H1 (cell line): ENCODE measurements around the gene PI4KA. TPM values are rescaled to one million over a fixed set of nuclear protein-coding genes. Genes with fewer than 3 reads are reported as not detected.

ENCODE experiments used
- CTCF ChIA-PET: fragments of 300-600 bp; sonication (Branson Sonifier 250); formaldehyde crosslinking; loops from one replicate; lab custom pipeline; 2021; ENCODE audit not compliant: partially characterized antibody; lab: Charles Lee
- POLR2A ChIA-PET: fragments of 300-600 bp; sonication (Branson Sonifier 250); formaldehyde crosslinking; loops from one replicate; lab custom pipeline; 2021; ENCODE audit warnings: inconsistent platforms; ENCODE audit not compliant: partially characterized antibody; lab: Charles Lee
- DNase-seq, 2 experiments: peaks; one replicate each; pipeline versions ENCODE4 v3.0.0 to v3.0.0-alpha.2; 2010 to 2022; ENCODE audit warnings: low spot score in 2 of 2, low read depth in 1 of 2, mixed read lengths in 1 of 2
- FAIRE-seq: peaks from 2 replicates; lab custom pipeline; 2011; peaks lifted over from hg19 to GRCh38; lab: Jason Lieb, UNC
- H2AFZ ChIP-seq: 2 replicates; pipeline ENCODE4 v1.8.1; 2012; ENCODE audit warnings: low read length, inconsistent platforms
- H2AK5ac ChIP-seq: 2 replicates; pipeline ENCODE4 v1.6.1; 2013; ENCODE audit warnings: low read depth, low read length
- H2BK120ac ChIP-seq: replicated peaks from 2 replicates; pipeline ENCODE3; 2013; ENCODE audit warnings: low read depth, low read length, inconsistent platforms
- H2BK12ac ChIP-seq: 2 replicates; pipeline ENCODE4 v1.6.1; 2013; ENCODE audit warnings: low read depth, low read length
- H2BK15ac ChIP-seq: 2 replicates; pipeline ENCODE4 v1.6.1; 2013; ENCODE audit warnings: low read length
- H2BK20ac ChIP-seq: 2 replicates; pipeline ENCODE4 v1.6.1; 2013; ENCODE audit warnings: low read length
- H2BK5ac ChIP-seq: 2 replicates; pipeline ENCODE4 v1.6.1; 2013; ENCODE audit warnings: low read depth, low read length
- H3K14ac ChIP-seq: 2 replicates; pipeline ENCODE4 v1.6.1; 2013; ENCODE audit warnings: inconsistent platforms; ENCODE audit not compliant: insufficient read length
- H3K18ac ChIP-seq: 2 replicates; pipeline ENCODE4 v1.6.1; 2013; ENCODE audit warnings: low read length; ENCODE audit errors: extremely low read depth
- H3K23ac ChIP-seq: 2 replicates; pipeline ENCODE4 v1.6.1; 2013; ENCODE audit warnings: inconsistent platforms; ENCODE audit not compliant: insufficient read length
- H3K23me2 ChIP-seq: 2 replicates; pipeline ENCODE4 v1.6.1; 2013; ENCODE audit warnings: low read depth, low read length
- H3K27ac ChIP-seq: 2 replicates; pipeline ENCODE4 v1.6.1; 2011; ENCODE audit warnings: low read depth, low read length, inconsistent platforms
- H3K27me3 ChIP-seq, 4 experiments: replicated peaks in 1 of 4; 1 replicate in 1 of 4; 2 replicates in 3 of 4; pipeline versions ENCODE4 v1.6.1 to v1.8.1; 2011 to 2013; ENCODE audit warnings: low read length in 3 of 4, mild to moderate bottlenecking in 3 of 4, inconsistent platforms in 2 of 4, mixed read lengths in 2 of 4, moderate library complexity in 1 of 4; ENCODE audit not compliant: control insufficient read depth in 3 of 4, insufficient read depth in 3 of 4; ENCODE audit errors: extremely low read depth in 1 of 4
- H3K36me3 ChIP-seq, 4 experiments: 2 replicates each; pipeline versions ENCODE4 v1.6.1 to v1.8.1; 2011 to 2013; ENCODE audit warnings: mild to moderate bottlenecking in 4 of 4, low read length in 3 of 4, moderate library complexity in 2 of 4, control low read depth in 1 of 4, inconsistent platforms in 1 of 4; ENCODE audit not compliant: insufficient read depth in 4 of 4, control insufficient read depth in 2 of 4
- H3K4ac ChIP-seq: replicated peaks from 2 replicates; pipeline ENCODE3; 2013; ENCODE audit warnings: low read length, low read depth, mixed read lengths, inconsistent platforms; ENCODE audit not compliant: insufficient read length
- H3K4me1 ChIP-seq, 4 experiments: replicated peaks in 1 of 4; 1 replicate in 1 of 4; 2 replicates in 3 of 4; pipeline versions ENCODE4 v1.6.1 to v1.8.1; 2011 to 2013; ENCODE audit warnings: low read length in 3 of 4, inconsistent platforms in 2 of 4, mixed read lengths in 1 of 4; ENCODE audit not compliant: insufficient read depth in 4 of 4, control insufficient read depth in 3 of 4
- H3K4me2 ChIP-seq, 2 experiments: 2 replicates each; pipeline versions ENCODE4 v1.6.1 to v1.8.1; 2011 to 2013; ENCODE audit warnings: low read depth in 2 of 2, low read length in 2 of 2, control low read depth in 1 of 2, inconsistent platforms in 1 of 2, mild to moderate bottlenecking in 1 of 2; ENCODE audit not compliant: insufficient read depth in 1 of 2
- H3K4me3 ChIP-seq, 4 experiments: fragments of 200-600, 300-600 bp in 1 of 4; sonication (generic), shearing (Covaris generic), sonication (Bioruptor Twin) in 1 of 4; 2 replicates each; pipeline versions ENCODE4 v1.5.1 to v1.8.1; 2011 to 2016; ENCODE audit warnings: low read length in 4 of 4, low read depth in 3 of 4, control low read depth in 2 of 4, inconsistent platforms in 2 of 4, mild to moderate bottlenecking in 2 of 4, mixed read lengths in 1 of 4, moderate library complexity in 1 of 4; ENCODE audit not compliant: insufficient read depth in 2 of 4; ENCODE audit errors: extremely low read depth in 1 of 4
- H3K56ac ChIP-seq: replicated peaks from 2 replicates; pipeline ENCODE3; 2013; ENCODE audit warnings: low read depth, mild to moderate bottlenecking, mixed read lengths, low read length, inconsistent platforms; ENCODE audit not compliant: insufficient read length
- H3K79me1 ChIP-seq: 2 replicates; pipeline ENCODE4 v1.6.1; 2013; ENCODE audit warnings: low read depth, low read length, control low read depth
- H3K79me2 ChIP-seq, 2 experiments: 2 replicates each; pipeline versions ENCODE4 v1.6.1 to v1.8.1; 2012 to 2013; ENCODE audit warnings: low read length in 2 of 2, mild to moderate bottlenecking in 2 of 2, inconsistent platforms in 1 of 2; ENCODE audit not compliant: insufficient read depth in 2 of 2, control insufficient read depth in 1 of 2
- H3K9ac ChIP-seq, 4 experiments: replicated peaks in 1 of 4; 1 replicate in 1 of 4; 2 replicates in 3 of 4; pipeline versions ENCODE4 v1.6.1 to v1.8.1; 2011 to 2013; ENCODE audit warnings: low read depth in 3 of 4, low read length in 3 of 4, control low read depth in 2 of 4, mild to moderate bottlenecking in 2 of 4, moderate library complexity in 2 of 4, inconsistent platforms in 1 of 4; ENCODE audit errors: extremely low read depth in 1 of 4
- H3K9me3 ChIP-seq, 2 experiments: 2 replicates each; pipeline versions ENCODE4 v1.6.1 to v1.8.1; 2012 to 2013; ENCODE audit warnings: mild to moderate bottlenecking in 2 of 2, moderate library complexity in 2 of 2, control low read depth in 1 of 2, inconsistent platforms in 1 of 2, low read depth in 1 of 2, low read length in 1 of 2, mixed read lengths in 1 of 2; ENCODE audit not compliant: insufficient read depth in 2 of 2
- H4K20me1 ChIP-seq, 2 experiments: replicated peaks in 1 of 2; 2 replicates each; pipeline versions ENCODE3 to v1.8.1; 2011 to 2013; ENCODE audit warnings: inconsistent platforms in 2 of 2, low read length in 2 of 2, mild to moderate bottlenecking in 1 of 2; ENCODE audit not compliant: insufficient read depth in 2 of 2, control insufficient read depth in 1 of 2
- H4K5ac ChIP-seq: 2 replicates; pipeline ENCODE4 v1.6.1; 2013; ENCODE audit warnings: low read length, low read depth, mixed read lengths, inconsistent platforms; ENCODE audit not compliant: insufficient read length
- H4K8ac ChIP-seq: 2 replicates; pipeline ENCODE4 v1.8.0; 2013; ENCODE audit warnings: mild to moderate bottlenecking, moderate library complexity, low read length, inconsistent platforms; ENCODE audit not compliant: insufficient read depth; ENCODE audit errors: extremely low read depth
- H4K91ac ChIP-seq: replicated peaks from 2 replicates; pipeline ENCODE3; 2013; ENCODE audit warnings: low read length, mixed read lengths, inconsistent platforms; ENCODE audit not compliant: insufficient read length
- PHF8 ChIP-seq: fragments of 200-600 bp; sonication (generic); conservative IDR thresholded peaks from 2 replicates; pipeline ENCODE4 v1.7.1; 2012; ENCODE audit warnings: low read depth, mild to moderate bottlenecking, inconsistent platforms, low read length, moderate library complexity
- SIX5 ChIP-seq: IDR thresholded peaks from 2 replicates; pipeline ENCODE4 v1.6.1; 2011; ENCODE audit warnings: mild to moderate bottlenecking, low read depth, low read length
- USF2 ChIP-seq: IDR thresholded peaks from 2 replicates; pipeline ENCODE4 v1.6.1; 2011; ENCODE audit warnings: low read length, improper control_type of control experiment
- WGBS, 2 experiments: shearing (Covaris generic) in 1 of 2; methylation state at CpG; one replicate each; pipeline versions ENCODE4 v1.1.6 to v1.1.7; 2013 to 2015; ENCODE audit warnings: low lambda C conversion rate in 2 of 2, mixed read lengths in 2 of 2, inconsistent platforms in 1 of 2, low coverage in 1 of 2, missing lambda C conversion rate in 1 of 2; ENCODE audit not compliant: insufficient replicate concordance in 2 of 2, insufficient coverage in 1 of 2, insufficient read length in 1 of 2; ENCODE audit errors: extremely low coverage in 1 of 2, missing lambda C conversion rate in 1 of 2; 5-methylcytosine and 5-hydroxymethylcytosine counted together
- polyA plus RNA-seq, 7 experiments: library from polyadenylated mRNA; depleted of rRNA in 3 of 7; stranded (reverse) in 5 of 7; unstranded in 2 of 7; fragments of >200 nt in 5 of 7; fragments of 200-250 nt in 2 of 7; gene quantifications; 1 replicate in 5 of 7; 2 replicates in 1 of 7; 4 replicates in 1 of 7; pipeline versions ENCODE4 v1.2.1 to v1.2.3, GENCODE V29; 2011 to 2013; ENCODE audit warnings: missing spikeins in 2 of 7, mixed read lengths in 2 of 7
- total RNA-seq: library from RNA; stranded (reverse); fragmentation: NEBNext Ultra II Directional; extraction: Animal tissue kit (Norgen Biotek cat#: 25700); gene quantifications from 2 replicates; pipeline ENCODE4 v1.2.1, GENCODE V29; 2021

PI4KA gene
- total and polyA plus RNA-seq, 2 of the 8 experiments (the other 6 are each of a cell fraction or from before 2014, with no cell fraction given) = 22.5 to 37.7 TPM

- no peak for FAIRE-seq
- POLR2A ChIA-PET = no interaction called here
Measured at GRCh38 chr22:20776624-20777405, 81.8 kb downstream of the PI4KA start.

More at GRCh38 chr22:20776624-20777405, 81.8 kb downstream of the PI4KA start:
- Histone ChIP-seq H4K91ac (no peak overlapping the region), H3K4me1 (peaks cover 0 to 5% (median 1%) of the 10 kb centered on the region in 4 experiments; a peak in 2 of 7 replicates), H2BK12ac (no peak overlapping the region), H3K18ac (no peak overlapping the region), H3K36me3 (no peaks in the 10 kb centered on the region), H3K23me2 (no peaks in the 10 kb centered on the region), H4K20me1 (no peaks in the 10 kb centered on the region), H3K4ac (no peak overlapping the region), H3K4me2 (no peak overlapping the region), H3K14ac (no peak overlapping the region), H3K56ac (no peak overlapping the region), H4K5ac (no peak overlapping the region), H4K8ac (no peak overlapping the region), H3K9me3 (no peaks in the 10 kb centered on the region), H3K27ac (no peak overlapping the region), H3K4me3 (no peak overlapping the region), H2AK5ac (no peak overlapping the region), H3K9ac (no peak overlapping the region), H3K79me1 (no peaks in the 10 kb centered on the region), H2BK5ac (no peak overlapping the region), H2AFZ (no peak overlapping the region), H2BK120ac (no peak overlapping the region), H2BK20ac (no peak overlapping the region), H2BK15ac (no peak overlapping the region), H3K23ac (no peak overlapping the region), H3K27me3 (no peaks in the 10 kb centered on the region)
- 91% methylated on average over 15 of the region's 17 CpGs; no CpG with 5 or more reads in 1 of the 2 experiments for WGBS, 2 experiments
- DNase-seq = no peak
- CTCF ChIA-PET = interaction anchor here (0.7 to 2.0 kb wide), 5 partner anchors 10 to 203 kb away, joined by 3 to 10 read pairs (median 3); no protein-coding TSS in a partner anchor
- TF ChIP-seq PHF8 (no peak), SIX5 (no peak), USF2 (no peak)
- TF ChIP-seq, all 59 proteins: peak for 0
- H3K79me2 ChIP-seq = no peaks in the 10 kb centered on the region
